ENCODE measurements around the gene MRPL12. TPM values are rescaled to one million over a fixed set of nuclear protein-coding genes. Genes with fewer than 3 reads are reported as not detected.

The MRPL12 gene
- total and polyA plus RNA-seq, 2 of the 13 experiments (the other 11 are each of a cell fraction or from before 2014, with no cell fraction given), result 39.1 to 94.1 TPM

DNA sequence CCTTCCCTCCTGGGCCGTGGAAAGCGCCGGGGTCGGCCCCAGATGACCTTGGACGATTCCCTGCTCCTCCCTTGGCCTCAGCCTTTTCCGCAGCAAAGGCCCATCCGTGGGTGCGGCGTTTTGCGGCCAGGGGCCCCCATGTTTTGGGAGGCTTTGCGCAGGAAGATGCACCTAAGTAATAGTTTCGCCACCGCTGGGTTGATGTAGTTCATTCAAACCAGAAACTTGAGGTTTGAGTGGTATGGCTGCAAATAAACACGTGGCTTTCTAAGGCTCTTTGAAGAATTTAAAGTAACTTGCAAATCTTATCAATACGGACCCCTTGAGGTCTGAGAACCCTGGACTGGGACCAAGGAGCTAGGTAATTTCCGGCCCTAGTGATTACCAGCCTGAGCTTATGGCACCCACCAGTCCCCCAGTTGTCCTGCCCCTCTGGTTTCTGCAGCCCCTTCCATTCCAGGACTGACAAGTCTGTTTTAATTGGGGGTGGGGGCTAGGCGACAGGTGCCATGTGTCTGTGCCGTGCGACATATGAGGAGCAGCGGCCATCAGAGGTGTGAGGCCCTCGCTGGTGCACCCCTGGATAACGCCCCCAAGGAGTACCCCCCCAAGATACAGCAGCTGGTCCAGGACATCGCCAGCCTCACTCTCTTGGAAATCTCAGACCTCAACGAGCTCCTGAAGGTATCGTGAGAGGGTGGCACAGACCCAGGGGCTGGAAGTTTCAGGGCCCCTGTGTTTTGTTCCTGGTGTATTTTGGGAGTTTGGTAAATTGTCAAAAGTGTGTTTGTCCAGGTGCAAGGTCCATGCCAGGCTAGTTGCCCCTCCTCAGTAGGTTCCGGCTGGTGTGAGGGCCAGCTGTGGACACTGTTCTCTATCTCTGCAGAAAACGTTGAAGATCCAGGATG is 834 bp downstream of the MRPL12 start (continued):
- TF ChIP-seq, protein P1, sequence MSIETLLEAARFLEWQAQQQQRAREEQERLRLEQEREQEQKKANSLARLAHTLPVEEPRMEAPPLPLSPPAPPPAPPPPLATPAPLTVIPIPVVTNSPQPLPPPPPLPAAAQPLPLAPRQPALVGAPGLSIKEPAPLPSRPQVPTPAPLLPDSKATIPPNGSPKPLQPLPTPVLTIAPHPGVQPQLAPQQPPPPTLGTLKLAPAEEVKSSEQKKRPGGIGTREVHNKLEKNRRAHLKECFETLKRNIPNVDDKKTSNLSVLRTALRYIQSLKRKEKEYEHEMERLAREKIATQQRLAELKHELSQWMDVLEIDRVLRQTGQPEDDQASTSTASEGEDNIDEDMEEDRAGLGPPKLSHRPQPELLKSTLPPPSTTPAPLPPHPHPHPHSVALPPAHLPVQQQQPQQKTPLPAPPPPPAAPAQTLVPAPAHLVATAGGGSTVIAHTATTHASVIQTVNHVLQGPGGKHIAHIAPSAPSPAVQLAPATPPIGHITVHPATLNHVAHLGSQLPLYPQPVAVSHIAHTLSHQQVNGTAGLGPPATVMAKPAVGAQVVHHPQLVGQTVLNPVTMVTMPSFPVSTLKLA (IDR thresholded peaks at IDR 0.05), result 0 out of 2 replicates have a peak, but pooled peaks have one; percentile 36
- TF ChIP-seq ZNF672 (CRISPR knock-in tag; IDR thresholded peaks at IDR 0.05), result 0 out of 2 replicates have a peak, but pooled peaks have one; percentile 63
- TF ChIP-seq, protein P2, sequence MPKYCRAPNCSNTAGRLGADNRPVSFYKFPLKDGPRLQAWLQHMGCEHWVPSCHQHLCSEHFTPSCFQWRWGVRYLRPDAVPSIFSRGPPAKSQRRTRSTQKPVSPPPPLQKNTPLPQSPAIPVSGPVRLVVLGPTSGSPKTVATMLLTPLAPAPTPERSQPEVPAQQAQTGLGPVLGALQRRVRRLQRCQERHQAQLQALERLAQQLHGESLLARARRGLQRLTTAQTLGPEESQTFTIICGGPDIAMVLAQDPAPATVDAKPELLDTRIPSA (CRISPR knock-in tag; IDR thresholded peaks at IDR 0.05; ENCODE audit: borderline replicate concordance), result 0 out of 2 replicates have a peak, but pooled peaks have one; percentile 2
- TF ChIP-seq ZNF782 (CRISPR knock-in tag; IDR thresholded peaks at IDR 0.05; ENCODE audit: borderline replicate concordance), result 0 out of 2 replicates have a peak, but pooled peaks have one; percentile 8
- peak in 1 of 2 experiments; percentile 4; a peak in 2 of 4 replicates for TF ChIP-seq NR2F1 (CRISPR knock-in tag; IDR thresholded peaks at IDR 0.05)
- TF ChIP-seq HES4 (CRISPR knock-in tag; IDR thresholded peaks at IDR 0.05; ENCODE audit: borderline replicate concordance), result 0 out of 2 replicates have a peak, but pooled peaks have one; percentile 1
- TF ChIP-seq MLLT10 (CRISPR knock-in tag; IDR thresholded peaks at IDR 0.05), result peak; percentile 84; the same call in 1 of the 2 replicates
- TF ChIP-seq, protein P3, sequence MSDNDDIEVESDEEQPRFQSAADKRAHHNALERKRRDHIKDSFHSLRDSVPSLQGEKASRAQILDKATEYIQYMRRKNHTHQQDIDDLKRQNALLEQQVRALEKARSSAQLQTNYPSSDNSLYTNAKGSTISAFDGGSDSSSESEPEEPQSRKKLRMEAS (IDR thresholded peaks at IDR 0.05), result peak; percentile 15; the same call in 1 of the 2 replicates
- peak; percentile 19; the same call in 1 of the 2 replicates for TF ChIP-seq ZNF432 (CRISPR knock-in tag; IDR thresholded peaks at IDR 0.05; ENCODE audit: borderline replicate concordance)
- peak; percentile 14; the same call in 1 of the 2 replicates for TF ChIP-seq ZSCAN22 (CRISPR knock-in tag; IDR thresholded peaks at IDR 0.05)
- TF ChIP-seq ZFP41 (CRISPR knock-in tag; IDR thresholded peaks at IDR 0.05; ENCODE audit: borderline replicate concordance), result peak; percentile 57; the same call in 1 of the 2 replicates
- TF ChIP-seq ZNF274 (CRISPR knock-in tag; IDR thresholded peaks at IDR 0.05), result peak; percentile 19; the same call in 1 of the 2 replicates
- TF ChIP-seq ZNF546 (CRISPR knock-in tag; conservative IDR thresholded peaks at IDR 0.05), result no peak
- TF ChIP-seq ZNF33B (CRISPR knock-in tag; IDR thresholded peaks at IDR 0.05), result peak; percentile 30; the same call in 1 of the 2 replicates
- TF ChIP-seq HNRNPL (IDR thresholded peaks at IDR 0.05; ENCODE audit: low read depth, low read length), result peak; percentile 61; the same call in 1 of the 2 replicates
- TF ChIP-seq, protein P4, sequence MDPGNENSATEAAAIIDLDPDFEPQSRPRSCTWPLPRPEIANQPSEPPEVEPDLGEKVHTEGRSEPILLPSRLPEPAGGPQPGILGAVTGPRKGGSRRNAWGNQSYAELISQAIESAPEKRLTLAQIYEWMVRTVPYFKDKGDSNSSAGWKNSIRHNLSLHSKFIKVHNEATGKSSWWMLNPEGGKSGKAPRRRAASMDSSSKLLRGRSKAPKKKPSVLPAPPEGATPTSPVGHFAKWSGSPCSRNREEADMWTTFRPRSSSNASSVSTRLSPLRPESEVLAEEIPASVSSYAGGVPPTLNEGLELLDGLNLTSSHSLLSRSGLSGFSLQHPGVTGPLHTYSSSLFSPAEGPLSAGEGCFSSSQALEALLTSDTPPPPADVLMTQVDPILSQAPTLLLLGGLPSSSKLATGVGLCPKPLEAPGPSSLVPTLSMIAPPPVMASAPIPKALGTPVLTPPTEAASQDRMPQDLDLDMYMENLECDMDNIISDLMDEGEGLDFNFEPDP (CRISPR knock-in tag; conservative IDR thresholded peaks at IDR 0.05), result 0 out of 2 replicates have a peak, but pooled peaks have one; percentile 85
- TF ChIP-seq ZNF430 (CRISPR knock-in tag; IDR thresholded peaks at IDR 0.05), result peak; percentile 80; the same call in 1 of the 2 replicates
- TF ChIP-seq SIN3A (IDR thresholded peaks at IDR 0.05; ENCODE audit: borderline replicate concordance, low read depth, low read length), result peak; percentile 23; the same call in 1 of the 2 replicates
- TF ChIP-seq, protein P5, sequence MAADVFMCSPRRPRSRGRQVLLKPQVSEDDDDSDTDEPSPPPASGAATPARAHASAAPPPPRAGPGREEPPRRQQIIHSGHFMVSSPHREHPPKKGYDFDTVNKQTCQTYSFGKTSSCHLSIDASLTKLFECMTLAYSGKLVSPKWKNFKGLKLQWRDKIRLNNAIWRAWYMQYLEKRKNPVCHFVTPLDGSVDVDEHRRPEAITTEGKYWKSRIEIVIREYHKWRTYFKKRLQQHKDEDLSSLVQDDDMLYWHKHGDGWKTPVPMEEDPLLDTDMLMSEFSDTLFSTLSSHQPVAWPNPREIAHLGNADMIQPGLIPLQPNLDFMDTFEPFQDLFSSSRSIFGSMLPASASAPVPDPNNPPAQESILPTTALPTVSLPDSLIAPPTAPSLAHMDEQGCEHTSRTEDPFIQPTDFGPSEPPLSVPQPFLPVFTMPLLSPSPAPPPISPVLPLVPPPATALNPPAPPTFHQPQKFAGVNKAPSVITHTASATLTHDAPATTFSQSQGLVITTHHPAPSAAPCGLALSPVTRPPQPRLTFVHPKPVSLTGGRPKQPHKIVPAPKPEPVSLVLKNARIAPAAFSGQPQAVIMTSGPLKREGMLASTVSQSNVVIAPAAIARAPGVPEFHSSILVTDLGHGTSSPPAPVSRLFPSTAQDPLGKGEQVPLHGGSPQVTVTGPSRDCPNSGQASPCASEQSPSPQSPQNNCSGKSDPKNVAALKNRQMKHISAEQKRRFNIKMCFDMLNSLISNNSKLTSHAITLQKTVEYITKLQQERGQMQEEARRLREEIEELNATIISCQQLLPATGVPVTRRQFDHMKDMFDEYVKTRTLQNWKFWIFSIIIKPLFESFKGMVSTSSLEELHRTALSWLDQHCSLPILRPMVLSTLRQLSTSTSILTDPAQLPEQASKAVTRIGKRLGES (CRISPR knock-in tag; IDR thresholded peaks at IDR 0.05; ENCODE audit: borderline replicate concordance), result 0 out of 2 replicates have a peak, but pooled peaks have one; percentile 25
- no peak for TF ChIP-seq NFKBIZ (CRISPR knock-in tag; IDR thresholded peaks at IDR 0.05)
- TF ChIP-seq ZIK1 (CRISPR knock-in tag; IDR thresholded peaks at IDR 0.05; ENCODE audit: borderline replicate concordance, low read depth), result no peak

Data from HepG2 (cell line).